Ramos (cell line): ENCODE results near the gene ALDOB.
"Not testable (repeated sequence)": the region's sequence is repeated elsewhere in the genome, so short reads cannot be mapped to it uniquely, and the experiment has no call there.

Source experiments
- in situ Hi-C: fragments of 300-500 bp; cut with MboI; formaldehyde crosslinking; loops from one replicate; pipeline ENCODE4 v1.14.3; 2022; ENCODE audit warnings: low sequenced_read_pairs; ENCODE audit not compliant: unreplicated experiment

ALDOB gene

DNA sequence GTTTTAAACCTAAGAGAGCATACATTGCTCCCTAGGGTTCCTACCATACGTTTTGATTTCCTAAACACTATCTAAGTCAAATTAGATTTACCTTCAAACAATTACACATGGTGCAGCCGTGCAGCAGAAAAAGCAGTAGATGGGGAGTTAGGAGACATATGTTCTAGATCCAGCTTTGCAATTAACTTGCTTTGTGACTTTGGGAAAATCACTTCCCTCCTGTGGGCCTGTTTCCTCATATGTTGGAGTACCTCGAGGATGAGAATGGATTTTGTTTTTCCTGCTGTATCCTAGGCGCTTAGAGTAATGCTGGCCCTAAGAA lies 37.9 kb downstream of the ALDOB start:
- in situ Hi-C loops = loop anchor here (10.0 kb wide), 1 partner anchor 137 kb away; the partner anchor contains the start of gene RNF20

DNA sequence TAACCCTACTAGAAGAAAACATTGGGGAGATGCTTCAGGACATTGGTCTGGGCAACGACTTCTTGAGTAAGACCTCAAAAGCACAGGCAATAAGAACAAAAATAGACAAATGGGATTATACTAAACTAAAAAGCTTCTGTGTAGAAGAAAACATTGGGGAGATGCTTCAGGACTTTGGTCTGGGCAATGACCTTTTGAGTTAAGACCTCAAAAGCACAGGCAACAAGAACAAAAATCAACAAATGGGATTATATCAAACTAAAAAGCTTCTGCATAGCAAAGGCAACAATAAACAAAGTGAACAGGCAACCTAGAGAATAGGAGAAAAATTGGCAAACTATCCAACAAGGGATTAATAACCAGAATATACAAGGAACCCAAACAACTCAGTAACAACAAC lies 40.9 kb downstream of the ALDOB start:
- in situ Hi-C loops = loop anchor here (10.0 kb wide), 1 partner anchor 140 kb away; the partner anchor contains the start of gene RNF20

DNA sequence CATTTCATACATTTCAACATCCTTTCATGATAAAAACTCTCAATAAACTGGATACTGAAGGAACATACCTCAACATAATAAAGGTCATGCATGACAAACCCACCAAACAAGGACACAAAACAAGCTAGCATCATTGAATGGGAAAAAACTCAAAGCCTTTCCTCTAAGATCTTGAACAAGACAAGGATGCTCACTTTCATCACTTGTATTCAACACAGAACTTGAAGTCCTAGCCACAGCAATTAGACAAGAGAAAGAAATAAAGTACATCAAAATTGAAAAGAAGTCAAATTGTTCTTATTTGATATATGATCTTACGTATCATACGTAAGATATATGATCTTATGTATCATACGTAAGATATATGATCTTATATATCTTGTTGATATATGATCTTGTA lies 42.4 kb downstream of the ALDOB start:
- in situ Hi-C loops = loop anchor here (10.0 kb wide), 1 partner anchor 142 kb away; the partner anchor contains the start of gene RNF20

- in situ Hi-C loops = no loop called here
Observed at GRCh38 chr9:101388507-101388993, 47.0 kb downstream of the ALDOB start.

DNA sequence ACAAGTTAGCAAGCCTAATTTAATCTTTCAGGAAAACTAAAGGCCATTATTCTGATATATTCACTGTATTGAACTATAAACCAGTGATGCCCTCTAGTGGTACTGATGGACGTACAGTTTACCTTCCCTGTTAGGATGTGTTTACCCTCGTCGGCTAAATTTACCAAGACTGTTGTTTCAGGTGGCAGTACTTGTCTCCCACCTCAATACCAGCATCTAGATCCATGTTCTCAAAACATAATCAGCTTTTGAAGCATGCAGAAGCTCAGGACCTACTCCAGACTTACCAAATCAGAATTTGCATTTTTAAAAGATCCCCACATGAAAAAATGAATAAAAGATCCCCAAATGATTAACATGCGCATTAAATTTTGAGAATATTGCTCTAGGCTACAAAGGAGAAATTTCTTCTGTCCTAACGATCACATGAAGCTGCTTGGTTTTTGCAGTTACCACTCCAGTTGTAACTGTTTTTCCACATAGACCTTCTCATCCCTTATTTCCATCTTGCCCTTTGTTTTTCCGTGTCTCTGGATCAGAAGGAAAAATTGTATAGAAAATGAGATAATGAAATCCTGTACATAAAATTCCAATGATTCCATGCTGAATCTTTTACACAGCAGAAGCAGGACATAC lies 47.6 kb downstream of the ALDOB start:
- in situ Hi-C loops = no loop called here

- in situ Hi-C loops = not testable (repeated sequence)
Observed at GRCh38 chr9:101384873-101385536, 50.6 kb downstream of the ALDOB start, which contains the start of gene BAAT. TSS of gene BAAT (minus strand) at chr9:101385006. CDS start at chr9:101371404, 13,602 bp downstream.

- in situ Hi-C loops = no loop called here
Observed at GRCh38 chr9:101383361-101383760, 52.2 kb downstream of the ALDOB start.

- in situ Hi-C loops = no loop called here
Observed at GRCh38 chr9:101381833-101382342, 53.7 kb downstream of the ALDOB start.

- in situ Hi-C loops = no loop called here
Observed at GRCh38 chr9:101381118-101381517, 54.5 kb downstream of the ALDOB start.

DNA sequence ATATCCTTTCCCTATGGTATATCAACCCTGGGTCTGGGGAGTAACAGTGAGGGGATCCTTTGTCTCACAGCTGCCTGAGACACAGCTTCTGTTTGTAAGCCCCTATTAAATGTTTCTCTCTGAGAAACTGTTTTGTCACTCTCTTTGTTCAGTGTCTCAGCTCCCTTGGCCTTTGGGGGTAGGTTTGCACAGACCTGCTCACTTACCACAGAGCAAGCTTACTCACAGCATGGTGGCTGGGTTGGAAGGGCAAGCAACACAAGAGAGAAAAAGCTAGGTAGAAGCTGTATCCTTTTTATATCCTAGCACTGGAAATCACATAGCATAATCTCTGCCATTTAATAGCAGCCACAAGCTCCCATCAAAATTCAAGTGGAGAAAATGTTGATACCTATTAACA lies 55.3 kb downstream of the ALDOB start:
- in situ Hi-C loops = no loop called here

DNA sequence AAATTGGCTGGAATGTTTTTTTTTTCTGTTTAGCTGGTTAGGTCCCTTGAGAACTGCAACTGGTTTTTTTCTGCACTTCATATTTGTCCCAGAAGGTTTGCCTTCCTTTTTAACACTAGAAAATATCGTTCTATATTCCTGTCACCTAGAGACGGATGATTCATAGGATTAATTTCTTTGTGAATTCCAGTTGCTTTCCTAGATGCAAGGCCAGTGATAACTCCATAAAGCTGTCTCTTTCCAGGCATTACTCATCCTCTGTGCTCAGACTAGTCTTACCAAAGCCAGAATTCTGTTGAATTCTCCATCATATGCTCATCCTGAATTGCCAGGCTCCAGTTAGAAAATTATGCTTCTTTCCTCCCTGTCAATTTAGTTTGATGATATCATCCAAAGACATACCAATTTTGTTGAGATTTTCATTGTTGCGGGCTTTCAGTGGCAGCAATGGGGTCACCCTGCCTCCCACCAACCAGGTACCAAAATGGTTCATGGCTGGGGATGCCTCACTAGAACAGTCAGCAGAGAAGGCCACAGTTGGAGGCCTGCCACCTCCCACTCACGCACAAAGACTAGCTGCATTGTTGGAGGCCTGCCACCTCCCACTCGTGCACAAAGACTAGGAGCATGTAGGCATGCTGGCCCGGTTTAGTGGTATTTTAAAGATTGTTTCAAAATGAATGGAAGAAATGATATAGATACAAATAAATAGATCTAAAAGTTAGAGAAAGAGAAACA lies 59.3 kb downstream of the ALDOB start:
- in situ Hi-C loops = no loop called here

GRCh38 chr9:101375546-101375945 lies 60.0 kb downstream of the ALDOB start:
- in situ Hi-C loops = no loop called here

DNA sequence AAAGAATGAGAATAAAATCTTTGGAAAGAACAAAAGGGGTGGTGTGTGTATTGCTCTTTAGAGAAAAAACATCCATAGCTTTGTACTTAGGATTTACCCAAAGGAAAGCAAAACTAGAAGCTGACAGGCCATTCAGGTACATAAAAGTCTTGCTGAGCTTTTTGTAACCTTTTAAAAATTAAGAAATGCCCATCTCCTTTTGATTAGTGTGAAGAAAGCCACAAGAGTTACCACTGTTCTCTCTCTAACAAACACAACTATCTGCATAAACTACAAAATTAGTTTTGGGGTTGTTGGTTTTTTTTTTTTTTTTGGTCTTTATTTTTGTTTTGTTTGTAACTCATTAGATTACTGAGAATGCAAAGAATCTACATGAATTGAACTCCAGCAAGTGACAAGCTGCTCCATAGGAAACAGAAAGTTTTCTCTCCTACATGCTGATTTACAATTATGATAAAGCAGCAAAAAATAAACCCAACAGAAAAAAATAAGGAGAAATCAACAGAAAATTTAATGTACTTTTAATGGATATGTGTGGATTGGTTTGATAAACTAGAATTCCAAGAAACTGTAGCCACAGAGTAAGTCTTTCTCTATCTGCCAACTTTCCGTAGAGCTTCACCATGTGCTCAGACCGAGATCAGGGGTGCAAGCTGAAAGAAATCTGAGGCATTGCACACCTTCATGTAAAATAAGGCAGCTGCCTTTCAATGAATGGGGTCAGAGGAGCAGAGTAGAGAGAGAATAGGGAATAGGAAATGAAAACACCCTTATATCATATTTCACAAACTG lies 63.1 kb downstream of the ALDOB start:
- in situ Hi-C loops = no loop called here

DNA sequence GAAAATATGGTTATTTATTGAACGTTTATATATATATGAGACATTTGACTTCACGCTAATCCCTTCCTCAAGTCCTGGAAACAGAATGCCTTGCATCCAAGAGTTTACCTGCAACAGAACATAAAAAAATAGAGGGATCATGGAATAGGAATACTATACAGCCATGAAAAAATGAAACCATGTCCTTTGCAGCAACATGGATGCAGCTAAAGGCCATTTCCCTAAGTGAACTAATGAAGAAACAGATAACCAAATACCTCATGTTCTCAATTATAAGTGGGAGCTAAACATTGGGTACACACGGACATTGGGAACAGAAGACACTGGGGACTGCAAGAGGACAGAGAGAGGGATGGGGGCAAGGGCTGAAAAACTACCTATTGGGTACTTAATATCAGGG lies 63.8 kb downstream of the ALDOB start:
- in situ Hi-C loops = no loop called here
